Upper lobe of left lung (tissue), 6 donors: ENCODE measurements around the gene UMAD1. TPM values are rescaled to one million over a fixed set of nuclear protein-coding genes. Genes with fewer than 3 reads are reported as not detected.

ENCODE experiments used
- ATAC-seq, 2 donors: fragments of 200-7000 bp; cut with Tn5 transposase; one replicate each; pipeline ENCODE4 v1.9.1; 2022; ENCODE audit warnings: mild to moderate bottlenecking in 2 of 2, moderate library complexity in 2 of 2; ENCODE audit not compliant: low FRiP score in 2 of 2
- DNase-seq, 2 donors: peaks; one replicate each; pipeline ENCODE4 v3.0.0-alpha.2; 2019 to 2020
- H3K27ac ChIP-seq, 4 donors: fragments of 200-600 bp; sonication (generic); one replicate each; pipeline ENCODE4 v1.5.1; 2016 to 2019
- H3K27me3 ChIP-seq, 4 donors: fragments of 200-600 bp; sonication (generic); one replicate each; pipeline ENCODE4 v1.5.1; 2017 to 2019
- H3K36me3 ChIP-seq, 4 donors: fragments of 200-600 bp; sonication (generic); one replicate each; pipeline ENCODE4 v1.5.1; 2016 to 2019
- H3K4me1 ChIP-seq, 4 donors: fragments of 200-600 bp; sonication (generic); one replicate each; pipeline ENCODE4 v1.5.1; 2018 to 2019
- H3K4me3 ChIP-seq, 4 donors: fragments of 200-600 bp; sonication (generic); one replicate each; pipeline ENCODE4 v1.5.1; 2017 to 2019; ENCODE audit warnings: mild to moderate bottlenecking in 2 of 4, moderate library complexity in 1 of 4
- H3K9me3 ChIP-seq, 4 donors: fragments of 200-600 bp; sonication (generic); one replicate each; pipeline ENCODE4 v1.5.1; 2018 to 2019
- CTCF ChIP-seq, 6 experiments: fragments of 450-650 bp in 4 of 6; fragments of 200-600 bp in 2 of 6; sonication (generic) in 2 of 6; IDR thresholded peaks; one replicate each; pipeline ENCODE4 v1.5.1; 2016 to 2019; ENCODE audit warnings: antibody characterized with exemption in 6 of 6
- EP300 ChIP-seq, 4 donors: sonication (generic); formaldehyde crosslinking; IDR thresholded peaks; one replicate each; pipeline ENCODE4 v1.5.1; 2017; ENCODE audit warnings: antibody characterized with exemption in 4 of 4, control low read depth in 2 of 4
- POLR2A ChIP-seq, 4 donors: fragments of 450-650 bp; IDR thresholded peaks; one replicate each; pipeline ENCODE4 v1.5.1; 2016 to 2017; ENCODE audit warnings: antibody characterized with exemption in 4 of 4, mild to moderate bottlenecking in 2 of 4
- POLR2AphosphoS5 ChIP-seq, 2 donors: sonication (generic); formaldehyde crosslinking; IDR thresholded peaks; one replicate each; pipeline ENCODE4 v1.5.1; 2017; ENCODE audit warnings: antibody characterized with exemption in 2 of 2
- WGBS, 2 donors: methylation state at CpG; one replicate each; pipeline ENCODE4 v1.1.5; 2017 to 2018; 5-methylcytosine and 5-hydroxymethylcytosine counted together
- total RNA-seq, 6 donors: library from RNA; depleted of rRNA in 4 of 6; stranded (reverse); fragments of >200 nt in 4 of 6; gene quantifications; one replicate each; pipeline versions ENCODE4 v1.1.0 to v1.2.1, GENCODE V29; 2016 to 2021
- donor health status: DM: no; HTN: no; CAD: no; lungs with moderate emphysema.
- donor health status: DM: no; HTN: yes; CAD: no; lungs with severe emphysema.

UMAD1 gene
- total RNA-seq, 6 donors from 2014 or later: 8.4 to 29.7 (median 13.3) TPM

GRCh38 chr7:7808626-7809025 is 168.1 kb downstream of the UMAD1 start:
- DNase-seq: no peak
- TF ChIP-seq EP300 (IDR thresholded peaks at IDR 0.05) (no peak), POLR2A (IDR thresholded peaks at IDR 0.05) (no peak), CTCF (IDR thresholded peaks at IDR 0.05) (no peak), POLR2AphosphoS5 (IDR thresholded peaks at IDR 0.05) (no peak)
- H3K27me3 ChIP-seq: no peaks in the 10 kb centered on the region
- H3K27ac ChIP-seq: no peak overlapping the region
- WGBS, 2 donors: 95 to 97% methylated on average over 1 of the region's 1 CpG
- no peaks in the 10 kb centered on the region for H3K4me1 ChIP-seq
- no peak overlapping the region for H3K4me3 ChIP-seq
- no peaks in the 10 kb centered on the region for H3K36me3 ChIP-seq
- H3K9me3 ChIP-seq: no peaks in the 10 kb centered on the region
- ATAC-seq: no peak

GRCh38 chr7:7810380-7810779 is 169.8 kb downstream of the UMAD1 start:
- H3K4me1 ChIP-seq: no peaks in the 10 kb centered on the region
- WGBS, 2 donors: 94 to 97% methylated on average over 1 of the region's 1 CpG
- no peaks in the 10 kb centered on the region for H3K9me3 ChIP-seq
- no peak for TF ChIP-seq POLR2AphosphoS5 (IDR thresholded peaks at IDR 0.05)
- no peak for TF ChIP-seq POLR2A (IDR thresholded peaks at IDR 0.05)
- TF ChIP-seq CTCF (IDR thresholded peaks at IDR 0.05): no peak
- TF ChIP-seq EP300 (IDR thresholded peaks at IDR 0.05): no peak
- DNase-seq: no peak
- H3K36me3 ChIP-seq: no peaks in the 10 kb centered on the region
- no peak overlapping the region for H3K27ac ChIP-seq
- H3K27me3 ChIP-seq: no peaks in the 10 kb centered on the region
- H3K4me3 ChIP-seq: no peak overlapping the region
- no peak for ATAC-seq

GRCh38 chr7:7810826-7811225 is 170.3 kb downstream of the UMAD1 start:
- 91 to 96% methylated on average over 2 of the region's 2 CpGs for WGBS, 2 donors
- H3K4me3 ChIP-seq: no peak overlapping the region
- no peaks in the 10 kb centered on the region for H3K27me3 ChIP-seq
- no peak for ATAC-seq
- no peaks in the 10 kb centered on the region for H3K9me3 ChIP-seq
- DNase-seq: no peak
- H3K36me3 ChIP-seq: no peaks in the 10 kb centered on the region
- TF ChIP-seq CTCF (IDR thresholded peaks at IDR 0.05): no peak
- no peak overlapping the region for H3K27ac ChIP-seq
- H3K4me1 ChIP-seq: no peaks in the 10 kb centered on the region

GRCh38 chr7:7812112-7812511 is 171.6 kb downstream of the UMAD1 start:
- no peaks in the 10 kb centered on the region for H3K36me3 ChIP-seq
- WGBS, 2 donors: 64 to 86% methylated on average over 1 of the region's 1 CpG
- H3K27ac ChIP-seq: no peak overlapping the region
- H3K9me3 ChIP-seq: no peaks in the 10 kb centered on the region
- no peaks in the 10 kb centered on the region for H3K27me3 ChIP-seq
- ATAC-seq (no peak), DNase-seq (no peak)
- no peak for TF ChIP-seq POLR2A (IDR thresholded peaks at IDR 0.05)
- no peak for TF ChIP-seq CTCF (IDR thresholded peaks at IDR 0.05)
- no peak for TF ChIP-seq EP300 (IDR thresholded peaks at IDR 0.05)
- no peak for TF ChIP-seq POLR2AphosphoS5 (IDR thresholded peaks at IDR 0.05)
- no peak overlapping the region for H3K4me3 ChIP-seq
- H3K4me1 ChIP-seq: no peaks in the 10 kb centered on the region

GRCh38 chr7:7815395-7815794 is 174.8 kb downstream of the UMAD1 start:
- DNase-seq: no peak
- WGBS, 2 donors: 92 to 93% methylated on average over 1 of the region's 1 CpG
- Histone ChIP-seq H3K27me3 (no peaks in the 10 kb centered on the region), H3K4me1 (no peaks in the 10 kb centered on the region), H3K36me3 (no peaks in the 10 kb centered on the region), H3K27ac (no peak overlapping the region), H3K4me3 (no peak overlapping the region), H3K9me3 (no peaks in the 10 kb centered on the region)
- ATAC-seq: no peak
- no peak for TF ChIP-seq EP300 (IDR thresholded peaks at IDR 0.05)
- no peak for TF ChIP-seq CTCF (IDR thresholded peaks at IDR 0.05)
- TF ChIP-seq POLR2A (IDR thresholded peaks at IDR 0.05): no peak
- no peak for TF ChIP-seq POLR2AphosphoS5 (IDR thresholded peaks at IDR 0.05)
